NCI-H128 (cell line): Measurements from ENCODE around the gene S1PR3.

ENCODE experiments used
- DNase-seq: peaks from one replicate; lab custom pipeline; 2025; ENCODE audit not compliant: unreplicated experiment; lab: John Stamatoyannopoulos, UW

The S1PR3 gene

DNA sequence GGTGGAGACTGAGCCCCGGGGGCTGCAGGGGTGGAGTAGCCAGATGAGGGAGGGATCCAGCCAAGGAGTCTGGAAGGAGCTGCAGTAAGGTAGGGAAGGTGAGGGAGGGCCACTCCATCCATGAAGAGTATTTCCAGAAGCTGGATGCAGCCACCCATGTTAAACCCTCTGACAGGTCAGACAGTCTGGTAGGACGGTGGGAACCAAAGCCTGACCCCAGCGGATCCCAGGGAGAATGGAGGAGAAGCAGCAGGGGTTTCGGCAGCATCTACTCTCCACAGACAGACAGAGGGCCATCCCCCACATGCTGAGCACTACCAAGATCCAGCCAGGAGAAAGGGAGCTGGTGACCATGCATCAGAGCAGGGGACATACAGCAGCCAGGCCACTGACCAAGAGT, 22.5 kb upstream of the S1PR3 start:
- no peak for DNase-seq

GRCh38 chr9:88969646-88970373, 21.5 kb upstream of the S1PR3 start:
- no peak for DNase-seq

GRCh38 chr9:88971131-88971960, 19.9 kb upstream of the S1PR3 start:
- DNase-seq, result no peak

DNA sequence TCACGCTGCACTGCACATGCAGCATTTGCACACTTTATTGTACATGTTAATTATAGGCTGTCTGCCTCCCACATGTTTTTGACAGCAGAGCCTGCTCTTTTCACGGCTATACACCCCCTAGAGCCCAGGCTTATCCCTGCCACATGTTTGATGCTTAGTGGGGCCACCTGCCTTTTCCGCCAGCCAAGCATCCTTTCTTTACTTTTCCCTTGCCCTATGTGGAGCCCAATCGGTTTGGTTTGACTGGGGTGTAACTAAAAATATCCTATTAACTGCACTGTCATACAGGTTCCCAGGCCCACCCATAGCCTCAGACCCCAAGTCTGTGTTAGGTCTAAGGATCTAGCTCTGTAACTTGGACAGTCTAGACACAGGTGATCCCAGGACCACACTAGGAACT, 18.9 kb upstream of the S1PR3 start:
- DNase-seq, result no peak

- DNase-seq, result no peak
These were observed 17.8 kb upstream of the S1PR3 start for GRCh38 chr9:88973281-88974045.

DNA sequence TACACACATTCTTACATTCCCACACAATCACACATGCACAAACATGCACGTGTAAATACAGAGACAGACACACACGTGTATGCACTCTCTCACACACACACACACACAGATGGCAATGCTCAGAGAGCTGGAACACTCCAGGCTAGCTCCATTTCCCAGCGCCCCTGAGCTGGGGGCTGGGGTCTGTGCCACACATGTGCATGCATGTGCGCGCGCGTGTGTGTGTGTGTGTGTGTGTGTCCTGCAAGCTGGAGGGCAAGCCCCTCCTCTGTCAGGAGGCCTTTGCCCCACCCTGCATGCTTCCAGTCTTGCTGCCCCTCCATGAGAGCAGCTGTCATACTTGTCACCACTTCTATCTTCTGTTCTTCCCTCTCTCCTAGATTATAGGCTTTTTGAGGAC, 16.6 kb upstream of the S1PR3 start:
- DNase-seq, result no peak

- DNase-seq, result no peak
These were observed 15.0 kb upstream of the S1PR3 start for GRCh38 chr9:88975966-88976889.

DNA sequence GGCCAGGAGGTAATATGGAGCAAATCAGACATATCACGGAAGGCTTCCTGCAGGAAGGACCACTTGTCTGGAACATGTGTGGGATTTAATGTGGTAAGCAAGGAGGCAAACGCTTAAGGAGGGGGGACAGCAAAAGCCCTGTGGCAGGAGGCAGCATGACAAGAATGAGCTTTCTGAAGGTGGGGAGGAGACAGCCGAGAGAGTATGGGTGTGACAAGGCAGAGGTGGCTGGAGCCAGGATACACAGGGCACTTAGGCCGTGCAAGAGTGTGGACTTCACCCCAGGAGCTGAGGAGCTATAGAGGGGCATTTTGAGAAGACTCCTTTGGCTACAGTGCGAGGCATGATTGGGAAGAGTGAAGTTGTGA, 14.4 kb upstream of the S1PR3 start:
- no peak for DNase-seq

GRCh38 chr9:88978034-88978433, 13.2 kb upstream of the S1PR3 start:
- DNase-seq, result no peak

GRCh38 chr9:88979021-88979420, 12.2 kb upstream of the S1PR3 start:
- DNase-seq, result no peak

- no peak for DNase-seq
These were observed 11.5 kb upstream of the S1PR3 start for GRCh38 chr9:88979791-88980190.

GRCh38 chr9:88980740-88981203, 10.5 kb upstream of the S1PR3 start:
- no peak for DNase-seq

DNA sequence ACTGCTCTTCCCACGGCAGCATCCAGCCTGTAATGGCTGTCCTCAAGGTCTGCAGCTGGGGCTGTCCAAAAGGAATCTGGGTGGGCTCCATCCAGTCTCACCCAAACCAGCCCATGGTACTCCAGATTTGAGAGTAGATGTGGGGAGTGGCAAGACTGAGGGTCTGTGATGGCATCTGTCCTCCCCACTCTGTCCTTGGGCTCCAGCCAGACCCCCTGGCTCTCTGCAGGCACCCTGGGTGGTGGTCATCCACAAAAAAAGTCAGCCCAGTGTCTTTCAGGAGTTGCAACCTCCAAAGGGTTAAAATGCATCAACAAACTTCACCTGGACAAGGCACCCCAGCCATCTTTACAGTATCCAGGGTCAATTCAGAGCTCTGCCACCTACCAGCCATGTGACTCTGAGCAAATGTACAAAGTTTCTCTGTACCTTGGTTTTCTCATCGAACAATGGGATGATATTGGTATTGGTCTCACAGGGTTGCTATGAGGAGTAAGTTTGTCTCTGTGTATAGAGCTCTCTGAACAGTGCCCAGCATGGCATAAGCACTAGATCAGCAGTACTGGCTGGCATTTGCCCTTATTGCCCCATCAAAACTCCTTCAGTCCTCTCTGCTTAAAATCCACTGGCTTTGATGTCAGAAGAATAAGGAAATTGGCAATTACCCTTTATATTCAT, 7.3 kb upstream of the S1PR3 start:
- DNase-seq, result no peak

DNA sequence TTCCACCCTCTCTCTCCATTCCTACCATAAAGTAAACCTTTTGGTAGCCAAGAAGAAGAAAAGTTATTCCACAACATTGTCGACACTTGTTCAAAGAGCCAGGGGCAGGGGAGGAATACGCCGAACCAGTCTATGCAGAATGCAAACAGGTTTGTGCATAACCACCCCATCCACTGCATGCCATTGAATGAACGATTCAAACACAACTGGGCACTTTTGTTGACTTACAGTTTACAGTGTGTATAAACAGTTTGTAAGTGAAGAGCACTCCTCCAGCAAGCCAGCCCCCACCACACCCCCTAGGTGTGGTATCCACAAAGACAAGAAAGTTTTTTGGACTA, 6.8 kb upstream of the S1PR3 start:
- no peak for DNase-seq

DNA sequence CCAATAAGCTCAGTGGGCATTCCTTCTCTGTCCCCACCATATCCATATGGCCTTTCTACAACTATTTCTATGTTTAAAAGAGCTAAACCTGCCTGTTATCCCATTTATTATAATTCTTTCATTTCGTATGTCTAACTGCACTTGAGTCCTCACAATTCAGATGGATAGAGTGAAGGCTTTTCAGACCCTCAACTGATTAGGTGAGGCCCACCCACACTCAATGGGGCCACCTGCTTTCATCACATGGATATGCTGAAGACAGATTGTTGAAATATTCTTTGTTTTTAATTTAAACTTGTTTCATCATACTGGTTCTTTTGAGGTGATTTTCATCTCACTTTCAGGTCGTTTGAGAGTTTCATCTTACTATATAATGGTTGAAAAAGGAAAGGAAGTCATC, 5.7 kb upstream of the S1PR3 start:
- no peak for DNase-seq

GRCh38 chr9:88986776-88987175, 4.5 kb upstream of the S1PR3 start:
- DNase-seq, result no peak

DNA sequence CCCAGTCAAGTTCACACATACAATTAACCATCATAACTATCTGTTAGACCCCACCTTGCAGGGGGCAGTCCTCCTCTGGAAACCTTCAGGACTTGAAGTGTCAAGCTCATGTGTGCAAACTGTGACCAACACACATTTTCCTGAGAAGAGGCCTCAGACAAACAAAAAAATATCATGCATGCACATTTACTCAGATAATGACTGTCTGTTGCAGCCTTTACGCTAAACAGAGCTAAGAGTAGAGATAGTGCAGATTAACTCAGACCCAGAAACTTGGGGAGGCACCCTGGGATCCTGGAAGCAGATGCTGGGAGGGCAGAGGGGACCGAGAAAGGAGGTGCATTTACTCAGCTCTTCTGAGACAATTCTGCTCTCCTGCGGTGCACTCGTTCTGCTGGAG, 3.6 kb upstream of the S1PR3 start:
- no peak for DNase-seq

- no peak for DNase-seq
These were observed 2.2 kb upstream of the S1PR3 start for GRCh38 chr9:88988796-88989641.

DNA sequence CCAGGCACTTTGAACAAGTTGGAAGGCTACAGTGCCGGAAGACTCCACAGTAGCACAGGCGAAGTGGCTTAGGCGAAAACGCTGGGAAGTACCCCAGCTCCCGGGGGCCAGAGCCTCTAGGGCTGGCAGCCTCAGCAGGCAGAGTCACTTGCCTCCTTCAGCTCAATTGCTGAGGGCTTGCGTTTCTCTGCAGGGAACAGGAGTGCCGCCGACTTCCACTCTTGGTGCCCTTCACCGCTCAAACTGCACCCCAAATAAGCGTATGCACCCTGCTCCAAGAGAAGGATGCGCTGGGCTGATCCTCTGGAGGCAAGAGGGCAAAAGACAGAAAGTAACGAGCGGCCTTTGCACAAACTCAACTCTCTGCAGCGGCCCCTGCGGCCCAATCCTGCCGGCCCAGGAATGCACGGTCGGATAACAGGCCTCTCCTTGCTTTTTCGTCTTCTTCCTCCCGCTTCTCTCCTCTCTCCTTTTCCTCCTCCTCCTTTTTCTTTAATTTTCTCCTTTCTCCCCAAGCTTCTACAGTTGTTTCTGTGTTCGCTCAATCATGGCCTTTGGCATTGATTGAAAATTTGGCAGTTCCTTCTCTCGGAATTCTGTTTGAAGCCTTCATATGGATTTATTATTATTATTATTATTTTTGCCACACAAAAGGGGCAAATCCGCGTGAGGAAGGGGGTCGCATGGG, 1.1 kb upstream of the S1PR3 start:
- DNase-seq, result no peak
